Stimulated activated CD4-positive, alpha-beta T cell treated with anti-CD3 and anti-CD28 coated beads, Interleukin-4, amount 100 ng/mL, for 4 hours (primary cell): ENCODE measurements around the gene CEP164.
"Not testable (repeated sequence)": the region's sequence is repeated elsewhere in the genome, so short reads cannot be mapped to it uniquely, and the experiment has no call there.

Experiments
- DNase-seq, 2 experiments: peaks; one replicate each; pipeline ENCODE4 v3.0.0-alpha.2; 2020

Gene CEP164

DNA sequence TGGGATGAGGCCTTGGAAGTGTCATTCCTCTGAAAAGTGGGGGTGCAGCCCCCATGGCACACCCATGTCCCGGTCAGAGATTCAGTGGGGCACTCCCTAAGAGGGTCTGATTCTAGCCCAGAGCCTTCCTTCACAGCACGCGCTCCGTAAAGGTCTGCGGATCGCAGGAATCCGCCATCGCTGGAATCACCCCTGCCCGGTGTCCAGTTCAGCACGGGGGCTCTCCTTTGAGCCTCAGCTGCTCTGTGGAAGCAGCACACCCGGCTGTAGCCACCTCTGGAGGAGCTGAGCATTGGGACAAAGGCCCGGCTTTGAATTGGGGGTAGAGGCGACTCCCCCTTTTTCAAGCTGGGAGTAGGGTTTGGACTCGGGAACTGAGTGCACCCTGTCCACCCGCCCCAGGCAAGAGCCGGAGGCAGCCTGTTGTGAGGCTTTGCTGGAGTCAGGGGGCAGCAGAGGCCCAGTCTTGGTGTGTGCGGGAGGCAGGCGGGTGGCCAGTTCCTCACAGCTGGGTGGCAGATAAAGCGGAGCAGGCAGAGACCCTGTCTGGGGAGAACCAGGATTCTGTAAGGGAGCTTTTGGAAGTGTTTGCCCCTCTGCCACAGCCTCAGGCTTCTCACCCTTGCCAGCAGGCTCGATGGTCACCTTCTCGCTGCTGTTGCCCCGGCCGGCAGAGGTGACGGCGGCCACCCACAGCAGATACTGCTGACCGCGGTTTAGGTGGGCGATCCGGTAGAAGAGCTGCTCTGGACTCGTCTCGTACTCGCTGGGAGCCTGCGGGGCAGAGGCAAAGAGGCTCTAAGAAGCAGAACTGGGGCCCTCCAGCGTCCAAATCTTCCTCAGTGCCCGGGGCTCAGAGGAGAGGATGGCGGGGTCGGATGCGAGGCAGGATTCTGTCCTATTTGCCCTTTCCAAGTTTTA is 115.9 kb downstream of the CEP164 start:
- no peak for DNase-seq

- DNase-seq = no peak
Observed at GRCh38 chr11:117444256-117444655, 116.6 kb downstream of the CEP164 start.

- no peak for DNase-seq
Observed at GRCh38 chr11:117444711-117445658, 117.3 kb downstream of the CEP164 start.

- no peak for DNase-seq
Observed at GRCh38 chr11:117449111-117449693, 121.5 kb downstream of the CEP164 start.

- DNase-seq = no peak
Observed at GRCh38 chr11:117453886-117454563, 126.4 kb downstream of the CEP164 start.

DNA sequence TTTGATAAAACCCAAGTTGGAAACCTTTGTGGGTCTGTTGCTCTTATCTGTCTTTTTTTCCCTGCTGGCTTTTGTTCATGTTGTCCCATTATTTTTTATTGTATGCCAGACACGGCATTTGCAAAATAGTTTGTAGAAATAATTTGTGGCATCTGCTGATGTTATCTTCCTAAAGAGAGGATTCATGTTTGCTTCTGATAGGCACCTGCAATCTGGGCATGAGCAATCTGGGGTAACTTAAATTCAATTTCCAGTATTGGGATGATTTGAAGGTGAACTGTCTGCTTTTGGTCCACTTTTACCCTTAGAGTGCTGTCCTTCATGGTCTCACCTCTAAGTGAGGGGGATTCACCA is 126.9 kb downstream of the CEP164 start:
- no peak for DNase-seq

DNA sequence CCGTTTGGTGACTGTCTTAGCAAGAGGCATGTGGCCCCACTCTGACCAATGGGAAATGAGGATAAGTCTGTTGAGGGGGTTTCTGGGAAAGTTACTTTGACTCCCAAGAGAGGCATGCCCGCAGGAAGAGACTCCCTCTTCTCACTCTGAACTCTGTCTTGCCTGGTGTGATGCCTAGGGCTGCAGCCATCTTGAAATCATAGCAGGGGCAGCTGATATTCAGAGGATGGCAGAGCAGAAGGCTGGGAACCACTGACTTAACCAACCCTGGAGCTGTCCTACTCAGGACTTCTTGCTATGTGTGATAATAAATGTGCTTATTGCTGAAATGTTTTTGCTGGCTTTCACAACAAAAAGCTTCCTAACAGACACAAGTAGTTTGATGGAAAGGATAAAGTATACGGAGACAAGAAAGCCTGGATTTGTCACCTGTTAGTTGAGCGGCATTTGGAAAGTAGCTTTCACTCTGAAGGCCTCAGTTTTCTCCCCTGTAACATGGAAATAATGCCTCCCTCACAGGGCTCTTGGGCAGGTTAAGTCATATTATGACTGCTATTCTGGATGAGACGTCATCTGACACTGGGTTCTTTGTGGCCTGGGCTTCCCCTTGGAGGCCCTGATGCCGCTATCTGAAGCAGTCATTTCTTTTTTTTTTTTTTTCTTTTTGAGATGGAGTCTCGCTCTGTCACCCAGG is 128.5 kb downstream of the CEP164 start:
- DNase-seq = no peak

- not testable (repeated sequence) for DNase-seq
Observed at GRCh38 chr11:117456721-117457029, 129.0 kb downstream of the CEP164 start.

- DNase-seq = no peak
Observed at GRCh38 chr11:117457031-117457785, 129.6 kb downstream of the CEP164 start.

DNA sequence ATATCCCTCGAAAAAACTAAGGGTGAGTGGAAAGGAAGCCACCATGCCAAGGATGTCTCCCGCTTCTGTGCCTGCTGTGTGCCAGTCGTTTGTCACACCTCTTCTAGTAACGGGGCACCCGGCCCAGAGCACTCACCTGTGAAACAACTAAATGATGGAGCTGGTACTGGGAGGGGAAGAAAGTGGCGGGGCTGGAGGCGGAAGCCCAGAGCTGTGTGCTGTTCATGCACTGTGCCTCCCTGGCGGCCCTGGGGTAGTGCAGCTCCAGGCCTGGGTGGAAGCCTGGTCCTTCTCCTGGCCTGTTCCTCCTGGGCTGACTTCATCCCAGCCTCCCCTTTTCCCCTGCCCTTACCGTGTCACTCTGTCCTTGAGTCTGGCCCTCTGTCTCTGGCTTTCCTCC is 130.2 kb downstream of the CEP164 start:
- DNase-seq = no peak

DNA sequence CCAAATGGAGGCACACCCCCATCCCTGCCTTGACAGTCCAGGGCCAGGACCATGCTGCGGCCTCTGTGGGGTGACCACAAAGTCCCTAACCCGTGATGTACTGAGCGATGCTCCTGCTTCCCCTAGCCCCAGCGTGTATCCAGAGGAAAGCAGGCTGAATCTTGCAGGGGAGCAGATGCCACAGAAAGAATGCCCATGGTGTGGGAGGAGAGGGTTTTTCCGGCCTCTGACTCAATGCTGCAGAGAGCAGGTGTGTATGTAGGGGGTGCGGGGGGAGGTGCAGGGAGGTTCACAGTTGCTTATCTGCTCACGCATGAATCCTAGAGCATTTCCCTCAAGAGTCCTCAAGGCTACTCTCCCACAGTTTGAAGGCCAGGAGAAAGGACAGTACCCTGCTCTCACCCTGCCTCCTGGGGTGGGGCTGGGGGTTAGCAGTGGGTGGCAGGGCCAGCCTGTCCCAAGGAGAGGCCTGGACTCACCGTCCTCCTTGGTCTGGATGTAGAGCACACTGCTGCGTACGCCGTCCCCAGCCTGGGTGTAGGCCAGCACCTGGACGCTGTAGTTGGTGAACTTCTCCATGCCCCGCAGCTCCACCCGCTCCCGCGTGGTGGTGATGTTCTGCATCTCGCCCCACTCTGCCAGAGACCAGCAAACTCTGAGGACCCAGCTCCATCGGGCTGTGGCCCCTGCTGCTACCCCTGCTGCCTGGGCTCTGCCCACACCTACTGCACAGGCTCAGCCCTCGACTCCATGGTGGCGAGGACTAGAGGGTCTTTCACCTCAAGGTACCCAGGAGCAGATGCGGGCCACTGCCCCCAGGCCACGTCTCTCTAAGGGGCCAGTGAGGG is 130.8 kb downstream of the CEP164 start:
- peak in 1 of 2 experiments; percentile 13 for DNase-seq

GRCh38 chr11:117459123-117459978 is 131.7 kb downstream of the CEP164 start:
- DNase-seq = no peak

DNA sequence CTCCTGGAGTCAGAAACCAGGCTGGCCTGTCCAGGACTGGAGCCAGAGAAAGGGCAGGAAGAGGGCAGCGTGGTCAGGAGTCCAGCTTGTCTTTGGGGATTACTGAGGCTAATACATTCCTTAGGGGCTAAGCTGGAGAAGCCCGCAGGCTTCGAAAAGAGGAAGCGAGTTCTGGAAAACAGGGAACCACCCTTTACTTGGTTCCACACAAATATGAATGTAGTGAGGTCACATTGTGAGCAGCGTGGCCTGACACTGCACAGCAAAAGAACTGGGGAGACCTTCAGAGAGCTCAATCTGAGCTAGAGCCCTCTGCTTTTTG is 132.3 kb downstream of the CEP164 start:
- no peak for DNase-seq

DNA sequence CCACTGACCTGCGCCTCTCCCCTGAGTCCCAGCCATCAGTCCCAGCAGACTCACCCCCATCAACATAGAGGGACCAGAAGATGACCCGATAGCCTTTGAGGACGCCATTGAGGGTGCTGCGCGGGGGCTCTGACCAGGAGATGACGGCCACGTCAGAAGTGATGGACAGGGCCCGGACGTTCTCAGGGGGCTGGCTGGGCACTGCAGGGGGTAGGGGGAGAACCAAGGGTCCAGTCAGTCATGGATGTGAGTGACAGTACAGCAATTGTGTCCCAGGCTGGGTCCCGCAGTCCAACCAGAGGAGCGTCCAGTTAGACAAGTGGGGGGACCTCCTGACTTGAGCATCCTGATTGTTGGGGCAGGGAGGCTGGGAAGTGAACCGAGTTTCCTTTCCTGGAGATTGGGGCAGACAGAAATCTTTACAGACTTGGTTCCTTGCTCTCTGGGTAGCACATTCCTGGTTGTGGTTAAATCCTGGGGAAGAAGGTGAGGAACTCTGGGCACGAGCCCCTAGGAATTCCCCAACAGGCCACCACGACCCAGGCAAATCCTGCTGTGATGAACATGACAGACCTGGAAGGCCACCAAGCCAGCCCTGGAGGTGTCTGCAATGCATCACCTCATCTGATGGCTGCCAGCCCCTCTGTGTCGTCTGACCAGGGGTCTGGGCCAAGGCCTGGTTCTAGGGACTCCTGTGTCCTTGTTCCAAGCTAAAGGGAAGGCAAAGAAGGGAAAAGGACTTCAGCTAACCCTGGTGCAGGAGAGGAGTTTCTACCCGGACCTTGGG is 133.9 kb downstream of the CEP164 start:
- DNase-seq = no peak

GRCh38 chr11:117462183-117462863 is 134.7 kb downstream of the CEP164 start:
- no peak for DNase-seq

DNA sequence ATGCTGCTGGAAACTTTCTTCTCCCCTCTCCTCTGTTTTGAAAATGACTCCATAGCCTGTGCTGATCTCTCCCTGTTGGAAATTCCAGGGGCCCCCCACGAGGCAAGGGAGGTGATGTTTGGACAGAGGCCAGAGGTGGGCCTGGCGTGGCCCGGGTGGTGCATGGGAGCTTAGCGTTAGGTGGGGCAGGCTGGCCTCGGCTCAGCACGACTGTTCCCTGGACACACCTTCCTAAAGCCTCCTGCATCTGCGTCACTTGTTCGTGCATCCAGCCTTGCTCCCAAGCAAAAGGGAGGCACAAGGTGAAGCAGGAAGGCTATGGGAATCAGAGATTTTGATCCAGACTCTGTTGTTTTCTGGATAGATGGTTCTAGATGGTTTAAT is 135.2 kb downstream of the CEP164 start:
- DNase-seq = no peak
